ENCODE results near the gene NEK1. TPM values are rescaled to one million over a fixed set of nuclear protein-coding genes. Genes with fewer than 3 reads are reported as not detected.
A peak's percentile ranks its signal among the peaks of the same experiment; 100 is the strongest.

Gene NEK1
- polyA plus RNA-seq, 3 donors: 19.7 to 22.8 (median 20.8) TPM

DNA sequence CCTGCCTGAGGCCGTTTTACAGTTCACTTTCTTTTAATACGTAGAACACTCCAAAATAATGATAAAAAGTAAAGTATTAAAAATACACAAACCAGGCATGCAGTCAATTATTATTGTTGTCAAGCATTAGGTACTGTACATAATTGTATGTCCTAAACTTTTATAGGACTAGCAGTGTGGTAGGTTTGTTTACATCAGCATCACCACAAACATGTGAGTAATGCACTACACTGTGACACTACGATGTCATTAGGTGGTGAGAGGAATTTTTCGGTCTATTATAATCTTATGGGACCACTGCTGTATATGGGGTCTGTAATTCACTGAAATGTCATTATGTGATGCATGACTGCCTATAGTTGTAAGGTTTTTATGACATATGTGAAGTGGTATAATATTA lies 192.1 kb downstream of the NEK1 start:
- no peak for DNase-seq

DNA sequence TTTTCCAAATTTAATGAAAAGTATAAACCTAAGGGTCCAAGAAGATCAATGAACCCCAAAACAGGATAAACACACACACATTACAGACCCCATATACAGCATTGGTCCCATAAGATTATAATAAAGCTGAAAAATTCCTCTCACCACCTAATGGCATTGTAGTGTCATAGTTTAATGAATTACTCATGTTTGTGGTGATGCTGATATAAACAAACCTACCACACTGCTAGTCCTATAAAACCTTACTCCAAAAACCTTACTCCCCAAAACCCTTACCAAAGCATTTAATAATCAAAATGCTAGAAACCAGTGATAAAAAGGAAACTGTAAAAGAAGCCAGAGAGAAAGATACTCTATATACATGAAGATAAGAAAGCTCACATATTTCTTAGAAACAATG lies 193.5 kb downstream of the NEK1 start:
- DNase-seq: no peak

DNA sequence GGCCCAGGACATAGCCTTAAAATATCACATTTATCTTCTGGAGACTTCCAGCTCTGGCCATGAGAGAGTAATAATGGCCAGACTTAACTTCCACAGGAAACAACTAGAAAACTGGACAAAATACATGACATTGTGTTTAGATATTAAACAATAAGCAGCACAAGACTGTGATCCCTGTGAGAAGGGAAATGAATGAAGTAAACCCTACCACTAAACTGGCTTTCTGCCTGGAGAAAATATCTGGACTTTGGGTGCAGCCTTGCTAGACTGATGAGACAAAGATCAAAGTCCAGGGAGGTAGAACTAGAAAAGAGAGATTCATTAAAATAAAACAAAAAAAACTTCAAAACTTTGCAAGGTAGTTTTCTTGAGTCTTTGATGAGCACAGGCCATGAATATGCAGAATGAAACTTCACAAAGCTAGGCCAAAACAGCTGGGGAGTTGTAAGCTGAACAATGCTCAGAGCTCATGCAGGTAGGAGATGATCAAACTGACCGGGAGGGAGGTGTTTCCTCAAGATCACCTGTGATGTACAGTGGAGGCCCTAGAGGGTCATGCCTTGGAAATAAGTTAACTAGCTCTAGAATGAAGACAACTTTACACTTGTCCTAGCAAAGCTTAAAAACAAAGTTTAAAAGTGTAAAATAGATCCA lies 194.6 kb downstream of the NEK1 start:
- no peak for DNase-seq

DNA sequence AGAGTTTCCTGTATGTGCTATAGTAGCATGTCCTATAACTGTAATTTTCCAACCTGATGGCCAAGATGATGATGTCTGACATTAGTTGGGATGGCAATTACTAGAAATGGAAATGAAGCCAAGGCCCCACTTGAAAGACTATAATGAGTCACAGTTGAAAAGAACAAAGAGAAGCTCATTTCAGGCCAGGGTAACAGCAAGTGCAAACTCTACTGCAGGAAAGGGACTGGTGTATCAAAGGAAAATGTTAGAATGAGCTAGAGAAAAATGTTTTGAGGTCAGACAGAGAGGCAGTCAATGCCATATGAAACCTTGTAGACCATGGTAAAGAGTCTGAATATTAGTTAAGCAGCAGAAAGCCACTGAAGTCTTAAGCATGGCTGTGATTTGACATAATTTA lies 195.4 kb downstream of the NEK1 start:
- no peak for DNase-seq

DNA sequence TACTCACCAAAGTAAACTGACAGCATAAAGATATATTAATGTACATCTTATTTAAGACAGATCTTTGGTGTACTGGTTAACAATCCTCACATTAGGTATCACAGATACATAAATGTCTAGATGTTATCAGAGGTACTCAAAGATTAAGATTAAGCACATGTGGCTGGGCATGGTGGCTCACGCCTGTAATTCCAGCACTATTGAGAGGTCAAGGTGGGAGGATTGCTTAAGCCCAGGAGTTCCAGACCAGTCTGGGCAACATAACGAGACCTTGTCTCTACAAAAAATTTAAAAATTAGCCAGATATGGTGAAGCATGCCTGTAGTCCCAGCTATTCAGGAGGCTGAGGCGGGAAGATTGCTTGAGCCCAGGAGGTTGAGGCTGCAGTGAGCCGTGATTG lies 195.9 kb downstream of the NEK1 start:
- DNase-seq: no peak

DNA sequence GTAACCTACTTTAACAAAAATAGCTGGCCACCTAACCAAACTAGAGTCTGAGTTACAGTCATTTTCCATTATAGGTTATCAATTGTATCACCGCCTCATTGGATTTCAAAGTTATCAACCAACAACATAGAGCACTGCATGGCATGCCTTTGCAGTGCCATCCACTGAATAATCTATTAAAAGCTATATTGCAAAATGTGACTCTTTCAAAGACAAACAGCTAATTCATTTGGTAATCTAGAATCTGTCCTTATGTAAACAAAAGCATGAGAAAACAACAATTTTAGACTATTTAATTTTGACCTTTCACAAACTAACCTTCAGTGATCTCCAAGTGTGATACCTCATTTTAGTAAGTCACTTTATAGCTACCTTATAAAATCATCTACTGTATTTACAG lies 197.5 kb downstream of the NEK1 start:
- no peak for DNase-seq

DNA sequence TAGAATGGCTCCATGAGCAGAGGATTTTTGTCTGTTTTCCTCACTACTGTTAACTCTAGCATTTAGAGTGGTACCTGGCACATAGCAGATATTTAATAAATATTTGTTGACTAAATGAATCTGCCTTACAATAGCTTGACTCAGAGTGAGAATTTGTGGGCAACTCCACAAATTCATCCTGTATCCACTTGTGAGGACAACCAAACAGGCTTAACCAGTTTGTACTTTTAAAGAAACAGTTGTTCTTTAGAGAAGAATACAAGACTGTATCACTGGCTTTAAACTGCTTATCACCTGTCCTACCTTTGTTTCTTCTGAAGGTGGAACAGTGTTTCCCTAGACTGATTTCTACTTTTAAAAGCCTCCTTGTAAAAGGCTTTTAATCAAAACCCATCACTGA lies 200.3 kb downstream of the NEK1 start:
- no peak for DNase-seq

DNA sequence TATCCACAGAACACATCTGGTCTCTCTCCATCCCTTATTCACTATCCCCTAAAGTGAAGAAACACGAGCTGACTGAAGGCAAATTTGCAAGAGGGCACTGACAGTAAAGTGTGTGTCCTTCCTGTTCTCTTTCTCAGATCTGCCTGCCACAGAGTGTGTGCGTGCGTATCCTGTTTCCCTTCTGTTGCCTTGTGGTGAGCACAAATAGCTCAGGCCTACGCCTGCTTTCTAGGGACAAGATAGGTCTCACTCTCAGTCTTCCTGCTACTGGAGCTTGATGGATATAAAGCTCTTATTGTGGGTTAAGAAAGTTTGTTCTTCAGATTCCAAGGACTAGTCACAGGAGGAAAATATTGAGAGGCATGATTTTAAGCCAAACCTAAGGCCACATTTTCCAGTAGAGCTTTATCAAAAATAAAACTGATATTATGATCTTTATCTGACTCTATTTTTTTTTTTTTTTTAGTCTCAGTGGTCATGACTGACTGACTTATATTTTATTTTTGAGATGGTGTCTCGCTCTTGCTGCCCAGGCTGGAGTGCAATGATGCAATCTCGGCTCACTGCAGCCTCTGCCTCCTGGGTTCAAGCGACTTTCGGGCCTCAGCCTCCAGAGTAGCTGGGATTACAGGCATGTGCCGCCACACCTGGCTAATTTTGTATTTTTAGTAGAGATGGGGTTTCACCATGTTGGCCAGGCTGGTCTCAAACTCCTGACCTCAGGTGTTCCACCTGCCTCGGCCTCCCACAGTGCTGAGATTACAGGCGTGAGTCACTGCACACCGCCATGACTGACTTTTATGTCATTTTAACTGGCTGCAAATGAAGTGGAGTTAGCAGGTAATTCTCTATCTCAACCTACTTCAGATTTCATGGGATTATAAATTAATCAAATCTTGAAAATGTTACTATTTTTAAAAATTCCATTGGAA lies 201.3 kb downstream of the NEK1 start:
- peak; percentile 60 for DNase-seq

DNA sequence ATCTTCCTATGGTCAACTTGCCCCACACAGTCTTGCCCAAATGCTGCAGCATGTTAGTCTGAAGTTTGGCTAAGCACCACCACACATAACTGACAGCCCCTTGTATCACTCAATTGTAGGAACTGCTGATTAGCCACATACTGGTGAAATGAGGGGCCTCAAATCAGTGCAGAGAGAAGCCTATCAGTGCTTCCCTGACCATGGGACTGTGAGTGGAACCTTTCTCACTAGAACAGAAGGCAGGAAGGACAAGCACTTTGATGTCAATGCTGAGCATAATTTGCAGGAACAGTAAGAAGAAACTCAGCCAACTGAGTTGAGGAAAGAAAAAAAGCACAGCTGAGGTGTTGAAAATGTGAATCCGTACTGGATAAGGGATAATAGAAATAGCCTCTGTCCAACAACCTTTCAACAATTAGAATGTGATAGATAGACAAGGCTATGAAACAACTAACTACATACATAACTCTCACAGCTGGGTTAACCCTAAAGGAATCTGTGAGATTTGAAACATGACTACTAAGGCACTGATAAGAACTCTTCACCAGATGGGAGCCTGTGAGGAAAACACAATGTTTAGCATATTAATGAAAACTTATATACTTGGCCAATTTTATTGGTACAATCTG lies 205.1 kb downstream of the NEK1 start:
- DNase-seq: no peak

DNA sequence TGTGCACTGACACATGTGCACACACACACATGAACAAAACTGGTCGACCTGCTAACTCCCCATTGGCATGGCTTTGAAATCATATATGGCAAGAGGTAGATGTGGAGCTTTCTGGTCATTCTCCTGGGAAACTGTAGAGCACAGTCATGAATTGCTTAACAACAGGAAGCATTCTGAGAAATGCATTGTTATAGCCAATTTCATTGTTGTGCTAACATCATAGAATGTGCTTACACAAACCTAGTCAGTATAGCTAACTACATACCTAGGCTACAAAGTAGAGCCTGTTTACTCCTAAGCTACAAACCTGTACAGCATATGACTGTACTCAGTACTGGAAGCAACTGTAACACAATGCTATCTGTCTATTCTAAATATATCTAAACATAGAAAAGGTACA lies 207.4 kb downstream of the NEK1 start:
- no peak for DNase-seq

DNA sequence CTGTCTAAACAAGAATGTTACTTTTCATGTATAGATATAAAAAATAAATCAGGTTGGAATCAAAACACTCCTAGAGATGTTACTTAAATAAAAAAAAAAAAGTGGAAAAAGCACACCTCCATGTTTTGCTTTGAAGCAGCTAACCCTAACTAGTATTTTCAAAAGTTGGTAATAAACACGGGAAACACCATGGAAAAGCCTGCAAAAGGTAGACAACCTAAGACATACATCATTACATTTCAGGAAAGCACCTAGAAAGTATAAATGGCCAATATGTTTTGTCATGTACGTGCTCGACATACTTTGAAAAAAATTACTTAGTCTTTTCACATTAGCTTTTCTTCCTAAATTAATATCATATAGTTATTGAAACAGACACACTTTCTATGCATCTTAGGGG lies 211.6 kb downstream of the NEK1 start:
- no peak for DNase-seq

DNA sequence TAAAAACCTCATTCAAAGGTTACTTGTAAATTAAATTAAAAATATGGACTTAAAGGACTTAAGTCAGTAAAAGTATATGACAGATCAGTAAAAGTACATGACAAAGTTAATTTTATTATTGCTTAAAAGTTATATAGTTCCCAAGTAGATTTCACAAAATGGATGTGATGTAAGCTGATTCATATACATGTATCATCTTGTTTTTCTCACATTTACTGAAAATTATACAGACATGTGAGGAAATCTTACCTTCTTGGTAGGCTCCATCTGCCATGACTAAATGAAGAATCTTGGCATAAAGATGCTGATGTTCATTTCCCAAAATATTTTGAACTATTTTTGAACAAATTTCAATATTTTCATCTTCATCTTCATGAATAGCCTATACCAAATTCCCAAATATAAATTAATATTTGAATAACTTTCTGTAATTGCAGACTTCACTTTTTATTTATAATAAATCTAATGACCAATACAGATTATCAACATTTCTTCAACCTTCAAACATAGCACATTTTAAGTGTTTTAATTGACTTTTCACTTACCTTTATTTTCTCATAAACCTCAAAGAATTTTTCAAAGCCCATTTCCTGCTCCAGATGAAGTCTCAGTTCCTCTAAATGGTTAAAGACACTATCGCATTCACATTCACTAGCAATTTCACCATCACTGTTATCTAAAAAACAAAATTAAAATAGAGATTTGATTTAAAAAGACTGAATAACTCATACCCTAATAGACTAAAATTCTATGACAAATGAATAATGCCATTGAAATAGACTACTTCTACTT lies 212.2 kb downstream of the NEK1 start:
- DNase-seq: no peak

DNA sequence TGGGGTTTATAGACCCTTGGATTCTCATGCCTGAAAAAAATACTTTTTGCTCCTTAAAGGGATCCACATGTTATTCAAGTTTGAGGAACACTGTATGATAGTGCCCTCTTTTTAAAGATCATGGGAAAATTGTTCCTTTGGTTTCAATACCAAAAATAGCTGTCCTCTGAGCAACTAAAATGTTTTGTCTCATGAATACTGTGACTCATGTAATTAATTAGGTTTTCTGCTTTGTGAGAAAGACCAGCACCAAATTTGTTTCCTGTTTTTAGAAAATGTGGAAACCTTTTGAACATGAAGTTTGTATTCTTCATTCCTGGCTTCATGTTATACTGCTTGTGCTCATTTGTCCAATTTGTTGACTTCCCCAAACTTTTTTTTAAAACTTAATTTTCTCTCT lies 214.1 kb downstream of the NEK1 start:
- DNase-seq: no peak

DNA sequence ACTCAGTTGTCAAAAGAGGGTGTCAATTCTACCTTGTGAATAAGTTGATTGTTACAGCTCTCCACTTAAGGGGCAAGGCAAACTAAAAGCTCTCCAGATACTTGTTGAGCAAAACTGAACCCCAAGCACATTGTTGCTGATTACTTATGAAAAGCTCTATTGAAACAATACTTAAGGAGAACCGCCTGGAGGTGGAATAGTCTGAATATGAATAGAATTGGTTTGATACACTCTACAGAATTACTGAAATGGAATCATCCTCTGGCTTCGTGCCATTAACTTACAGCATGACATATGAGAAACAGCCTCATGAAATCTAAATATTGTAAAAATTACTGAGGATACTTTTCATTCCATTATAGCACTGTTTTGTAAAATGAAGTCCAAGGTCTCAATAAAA lies 214.6 kb downstream of the NEK1 start:
- no peak for DNase-seq

DNA sequence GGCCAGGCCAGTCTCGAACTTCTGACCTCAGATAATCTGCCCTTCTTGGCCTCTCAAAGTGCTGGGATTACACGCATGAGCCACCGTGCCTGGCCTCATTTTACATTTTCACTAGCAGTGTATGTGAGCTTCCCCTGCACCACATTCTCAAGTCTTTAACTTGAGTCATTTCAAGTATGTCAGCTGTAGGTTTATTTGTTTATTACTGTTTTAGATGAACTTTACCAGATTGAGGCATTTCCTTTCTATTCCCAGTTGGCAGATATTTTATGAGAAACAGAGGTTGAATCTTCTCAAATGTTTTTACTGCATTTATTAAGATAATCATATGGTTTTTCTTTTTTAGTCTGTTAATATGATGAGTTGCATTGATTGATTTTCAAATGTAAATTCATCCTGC lies 227.0 kb downstream of the NEK1 start:
- DNase-seq: no peak

DNA sequence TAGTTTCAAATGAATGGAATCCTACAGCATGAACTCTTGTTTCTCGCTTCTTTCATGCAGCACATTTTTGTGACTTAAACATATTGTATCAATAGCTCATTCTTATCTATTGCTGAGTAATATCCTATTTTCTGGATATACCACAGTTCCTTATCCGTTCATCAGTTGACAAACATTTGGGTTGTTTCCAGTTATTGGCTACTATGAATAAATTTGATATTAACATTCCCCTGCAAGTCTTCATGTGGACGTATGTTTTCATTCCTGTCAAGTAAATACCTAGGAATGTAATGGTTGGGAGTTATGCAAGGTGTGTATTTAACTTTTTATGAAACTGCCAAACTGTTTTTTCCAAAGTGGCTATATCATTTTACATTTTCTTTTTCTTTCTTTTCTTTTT lies 227.6 kb downstream of the NEK1 start:
- no peak for DNase-seq

DNA sequence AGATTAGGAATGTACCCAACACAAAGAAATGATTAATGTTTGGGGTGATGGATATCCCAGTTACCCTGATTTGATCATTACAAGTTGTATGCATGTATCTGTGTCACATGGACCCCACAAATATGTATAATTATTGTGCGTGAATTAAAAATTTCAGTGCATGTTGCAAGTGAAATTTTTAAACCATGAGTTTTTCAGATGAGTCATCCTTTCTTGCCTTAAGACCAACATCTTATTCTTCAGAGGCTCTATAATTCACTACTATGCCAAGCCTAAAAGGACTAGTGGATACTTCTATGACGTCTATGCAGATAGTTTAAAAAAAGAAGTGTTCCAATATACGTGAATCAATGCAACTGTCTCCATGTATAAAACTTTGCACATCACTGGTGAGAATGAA lies 228.7 kb downstream of the NEK1 start:
- DNase-seq: no peak

DNA sequence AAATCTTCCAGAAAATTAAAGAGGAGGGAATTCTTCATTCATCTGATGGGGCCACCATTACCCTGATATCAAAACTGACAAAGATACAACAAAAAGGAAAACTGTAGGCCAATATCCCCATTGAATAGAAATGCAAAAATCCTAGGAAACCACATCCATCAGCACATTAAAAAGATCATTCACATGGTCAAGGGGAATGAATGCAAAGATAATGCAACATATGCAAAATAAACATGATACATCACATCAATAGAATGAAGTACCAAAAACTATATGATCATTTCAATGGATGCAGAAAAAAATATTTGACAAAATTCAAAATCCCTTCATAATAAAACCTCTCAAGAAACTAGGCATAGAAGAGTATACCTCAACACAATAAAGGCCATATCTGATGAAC lies 232.7 kb downstream of the NEK1 start:
- DNase-seq: no peak

DNA sequence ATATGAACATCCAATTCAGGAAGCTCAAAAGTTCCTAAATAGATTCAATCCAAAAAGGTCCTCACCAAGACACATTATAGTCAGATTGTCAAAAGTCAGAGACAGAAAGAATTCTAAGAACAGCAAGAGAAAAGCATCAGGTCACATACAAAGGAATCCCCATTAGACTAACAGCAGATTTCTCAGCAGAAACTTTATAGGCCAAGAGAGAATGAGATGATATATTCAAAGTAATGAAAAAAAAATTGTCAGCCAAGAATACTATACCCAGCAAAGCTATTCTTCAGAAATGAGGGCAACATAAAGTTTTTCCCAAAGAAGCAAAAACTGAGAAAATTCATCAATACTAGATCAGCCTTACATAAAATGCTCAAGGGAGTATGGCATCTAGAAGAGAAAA lies 235.0 kb downstream of the NEK1 start:
- DNase-seq: peak; percentile 5

DNA sequence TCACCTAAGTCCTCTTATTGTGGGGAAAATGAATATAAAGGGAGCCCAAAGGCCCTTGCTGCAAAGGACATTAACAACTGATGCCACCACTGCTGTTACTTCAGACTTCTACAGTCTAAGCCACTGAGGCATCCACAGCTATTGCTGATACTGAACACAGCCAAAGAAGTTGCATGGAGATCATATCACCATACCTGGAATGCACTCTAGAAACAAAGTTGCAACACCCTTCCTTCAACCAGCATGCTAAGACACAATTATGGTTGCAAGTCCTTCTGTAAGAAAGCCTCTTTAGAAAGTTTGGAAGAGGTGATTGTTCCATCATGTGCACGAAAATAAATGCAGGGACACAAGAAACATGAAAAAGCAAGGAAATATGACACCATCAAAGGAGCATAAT lies 236.0 kb downstream of the NEK1 start:
- no peak for DNase-seq

DNA sequence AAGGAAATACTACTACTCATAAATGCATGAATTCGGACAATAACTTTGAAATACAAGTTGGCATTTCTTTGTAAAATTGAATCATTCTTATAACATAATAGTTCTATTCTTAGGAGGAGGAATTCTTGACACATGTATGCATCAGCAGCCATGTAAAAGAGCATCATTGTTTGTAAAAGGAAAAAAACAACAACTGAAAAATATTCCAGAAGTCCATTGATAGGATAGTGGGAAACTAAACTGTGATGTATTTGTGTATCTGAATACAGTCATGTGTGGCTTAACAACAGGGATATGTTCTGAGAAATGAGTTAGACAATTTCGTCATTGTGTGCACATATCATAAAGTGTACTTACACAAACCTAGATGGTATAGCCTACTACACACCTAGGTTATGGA lies 239.6 kb downstream of the NEK1 start:
- DNase-seq: no peak

DNA sequence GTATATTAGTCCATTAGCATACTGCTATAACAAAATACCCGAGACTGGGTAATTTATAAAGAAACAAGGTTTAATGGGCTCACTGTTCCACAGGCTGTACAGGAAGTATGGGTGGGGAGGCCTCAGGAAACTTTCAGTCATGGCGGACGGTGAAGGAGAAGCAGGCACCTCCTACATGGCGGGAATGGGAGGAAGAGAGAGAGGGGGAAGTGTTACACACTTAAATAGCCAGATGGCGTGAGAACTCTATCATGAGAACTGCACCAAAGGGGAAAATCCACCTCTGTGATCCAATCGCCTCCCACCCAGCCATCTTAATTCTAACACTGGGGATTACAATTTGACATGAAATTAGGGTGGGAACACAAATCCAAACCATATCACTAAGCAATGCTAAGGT lies 242.7 kb downstream of the NEK1 start:
- DNase-seq: no peak

Measured in renal pelvis (tissue), 4 donors.